Colonic mucosa (tissue), 4 donors: ENCODE results near the gene NRSN1. TPM values are rescaled to one million over a fixed set of nuclear protein-coding genes. Genes with fewer than 3 reads are reported as not detected.

Experiments
- DNase-seq: peaks from one replicate; pipeline ENCODE4 v3.0.0-alpha.2; 2020
- H3K27ac ChIP-seq: fragments of 200-600 bp; one replicate; pipeline ENCODE4 v1.8.0; 2021
- H3K27me3 ChIP-seq: fragments of 200-600 bp; one replicate; pipeline ENCODE4 v1.8.0; 2021
- H3K36me3 ChIP-seq: fragments of 200-600 bp; one replicate; pipeline ENCODE4 v1.8.0; 2021
- H3K4me1 ChIP-seq: fragments of 200-600 bp; one replicate; pipeline ENCODE4 v1.8.0; 2021; ENCODE audit warnings: mild to moderate bottlenecking
- H3K4me3 ChIP-seq: fragments of 200-600 bp; one replicate; pipeline ENCODE4 v1.8.0; 2021
- H3K9ac ChIP-seq, 2 donors: one replicate each; pipeline ENCODE4 v1.7.0; 2013; ENCODE audit warnings: control low read depth in 2 of 2, low read depth in 2 of 2, low read length in 2 of 2
- H3K9me3 ChIP-seq: fragments of 200-600 bp; one replicate; pipeline ENCODE4 v1.8.0; 2021
- intact Hi-C: fragments of 100-400 bp; cut with DNase I; formaldehyde crosslinking; loops from one replicate; pipeline ENCODE4 v1.14.1; 2022
- total RNA-seq, 2 donors: library from RNA; stranded (reverse); fragmentation: NEBNext Ultra II Directional in 1 of 2; extraction: Animal tissue kit (Norgen Biotek cat#: 25700) in 1 of 2; gene quantifications; one replicate each; pipeline ENCODE4 v1.2.1, GENCODE V29; 2021
- TF ChIP-seq, protein P1 (sequence below): fragments of 200-600 bp; IDR thresholded peaks from one replicate; pipeline ENCODE4 v1.8.0; 2022; ENCODE audit warnings: antibody characterized with exemption, mild to moderate bottlenecking
- donor health status: healthy.
- donor health status: DM: no; HTN: no; CAD: no.
- donor health status: DM: no; HTN: no; CAD: no.

Gene NRSN1
- total RNA-seq, 2 donors from 2014 or later = 0.64 TPM; not detected in 1

- Histone ChIP-seq H3K4me1 (no peaks in the 10 kb centered on the region), H3K9ac (no peak overlapping the region), H3K27ac (no peak overlapping the region), H3K9me3 (no peaks in the 10 kb centered on the region), H3K4me3 (no peak overlapping the region), H3K36me3 (no peaks in the 10 kb centered on the region), H3K27me3 (no peaks in the 10 kb centered on the region)
- intact Hi-C loops = no loop called here
- DNase-seq = no peak
- TF ChIP-seq, protein P1, sequence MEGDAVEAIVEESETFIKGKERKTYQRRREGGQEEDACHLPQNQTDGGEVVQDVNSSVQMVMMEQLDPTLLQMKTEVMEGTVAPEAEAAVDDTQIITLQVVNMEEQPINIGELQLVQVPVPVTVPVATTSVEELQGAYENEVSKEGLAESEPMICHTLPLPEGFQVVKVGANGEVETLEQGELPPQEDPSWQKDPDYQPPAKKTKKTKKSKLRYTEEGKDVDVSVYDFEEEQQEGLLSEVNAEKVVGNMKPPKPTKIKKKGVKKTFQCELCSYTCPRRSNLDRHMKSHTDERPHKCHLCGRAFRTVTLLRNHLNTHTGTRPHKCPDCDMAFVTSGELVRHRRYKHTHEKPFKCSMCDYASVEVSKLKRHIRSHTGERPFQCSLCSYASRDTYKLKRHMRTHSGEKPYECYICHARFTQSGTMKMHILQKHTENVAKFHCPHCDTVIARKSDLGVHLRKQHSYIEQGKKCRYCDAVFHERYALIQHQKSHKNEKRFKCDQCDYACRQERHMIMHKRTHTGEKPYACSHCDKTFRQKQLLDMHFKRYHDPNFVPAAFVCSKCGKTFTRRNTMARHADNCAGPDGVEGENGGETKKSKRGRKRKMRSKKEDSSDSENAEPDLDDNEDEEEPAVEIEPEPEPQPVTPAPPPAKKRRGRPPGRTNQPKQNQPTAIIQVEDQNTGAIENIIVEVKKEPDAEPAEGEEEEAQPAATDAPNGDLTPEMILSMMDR = no peak
Measured at GRCh38 chr6:24092407-24092806, 33.6 kb upstream of the NRSN1 start.

GRCh38 chr6:24093381-24093780 lies 32.6 kb upstream of the NRSN1 start:
- DNase-seq = no peak
- Histone ChIP-seq H3K4me3 (no peak overlapping the region), H3K27me3 (no peaks in the 10 kb centered on the region), H3K27ac (no peak overlapping the region), H3K9ac (no peak overlapping the region), H3K9me3 (no peaks in the 10 kb centered on the region), H3K4me1 (no peaks in the 10 kb centered on the region), H3K36me3 (no peaks in the 10 kb centered on the region)
- TF ChIP-seq, protein P1 = no peak
- intact Hi-C loops = no loop called here

DNA sequence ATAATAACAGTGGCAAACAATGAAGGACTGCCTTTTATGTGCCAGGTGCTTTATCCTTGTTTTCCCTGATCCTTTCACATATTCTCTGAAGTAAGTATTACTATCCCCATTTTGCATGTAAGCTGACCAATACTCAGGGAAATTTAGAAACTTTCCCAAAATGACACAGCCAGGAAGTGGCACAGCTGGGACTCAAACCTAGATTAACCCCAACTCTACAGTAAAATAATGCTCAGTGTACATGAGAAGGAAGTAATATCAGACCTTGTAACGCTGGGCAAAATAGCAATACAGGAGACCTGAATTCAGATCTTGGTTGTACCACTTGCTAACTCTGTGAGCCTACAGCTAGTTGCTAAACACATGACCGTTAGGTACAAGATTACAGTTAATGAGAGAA lies 26.8 kb upstream of the NRSN1 start:
- Histone ChIP-seq H3K9ac (no peak overlapping the region), H3K36me3 (no peaks in the 10 kb centered on the region), H3K4me1 (no peaks in the 10 kb centered on the region), H3K27ac (no peak overlapping the region), H3K4me3 (no peak overlapping the region), H3K9me3 (no peaks in the 10 kb centered on the region), H3K27me3 (no peaks in the 10 kb centered on the region)
- intact Hi-C loops = no loop called here
- DNase-seq = no peak
- TF ChIP-seq, protein P1 = no peak

- no peak overlapping the region for H3K9ac ChIP-seq
- no peaks in the 10 kb centered on the region for H3K4me1 ChIP-seq
- TF ChIP-seq, protein P1 = no peak
- no peaks in the 10 kb centered on the region for H3K9me3 ChIP-seq
- no peaks in the 10 kb centered on the region for H3K36me3 ChIP-seq
- H3K27me3 ChIP-seq = no peaks in the 10 kb centered on the region
- H3K4me3 ChIP-seq = no peak overlapping the region
- no peak for DNase-seq
- intact Hi-C loops = no loop called here
- no peak overlapping the region for H3K27ac ChIP-seq
Measured at GRCh38 chr6:24100024-24100769, 25.8 kb upstream of the NRSN1 start.

GRCh38 chr6:24100770-24101155 lies 25.3 kb upstream of the NRSN1 start:
- intact Hi-C loops = no loop called here
- TF ChIP-seq, protein P1 = no peak
- H3K4me1 ChIP-seq = no peaks in the 10 kb centered on the region
- H3K27me3 ChIP-seq = no peaks in the 10 kb centered on the region
- H3K27ac ChIP-seq = no peak overlapping the region
- DNase-seq = no peak
- H3K4me3 ChIP-seq = no peak overlapping the region
- no peaks in the 10 kb centered on the region for H3K36me3 ChIP-seq
- H3K9ac ChIP-seq = no peak overlapping the region
- H3K9me3 ChIP-seq = no peaks in the 10 kb centered on the region
